NCI-H187 treated with DMSO at 0.1 percent for 48 hours (cell line): ENCODE measurements around the gene SFTA2.
"Not testable (repeated sequence)": the region's sequence is repeated elsewhere in the genome, so short reads cannot be mapped to it uniquely, and the experiment has no call there.

Experiments
- DNase-seq: peaks from one replicate; lab custom pipeline; 2025; lab: John Stamatoyannopoulos, UW

Gene SFTA2

GRCh38 chr6:30931969-30932645 is at the start of gene SFTA2:
SFTA2 (minus strand) TSS chr6:30932170; CDS start chr6:30932096, 74 bp downstream.
- DNase-seq: no peak

GRCh38 chr6:30979690-30980089 is 47.7 kb upstream of the SFTA2 start:
- DNase-seq: no peak

- DNase-seq: no peak
These were observed 47.2 kb upstream of the SFTA2 start for GRCh38 chr6:30979141-30979540.

GRCh38 chr6:30974490-30975252 is 42.7 kb upstream of the SFTA2 start:
- no peak for DNase-seq

GRCh38 chr6:30972816-30973215 is 40.8 kb upstream of the SFTA2 start:
- DNase-seq: no peak

GRCh38 chr6:30970946-30971345 is 39.0 kb upstream of the SFTA2 start:
- DNase-seq: no peak

- DNase-seq: not testable (repeated sequence)
These were observed 37.2 kb upstream of the SFTA2 start for GRCh38 chr6:30969171-30969570.

GRCh38 chr6:30966154-30966553 is 34.2 kb upstream of the SFTA2 start:
- DNase-seq: no peak

GRCh38 chr6:30965140-30965601 is 33.2 kb upstream of the SFTA2 start:
- DNase-seq: no peak

- no peak for DNase-seq
These were observed 32.1 kb upstream of the SFTA2 start for GRCh38 chr6:30964075-30964474.

- DNase-seq: no peak
These were observed 31.7 kb upstream of the SFTA2 start for GRCh38 chr6:30963641-30964040.

- no peak for DNase-seq
These were observed 30.7 kb upstream of the SFTA2 start for GRCh38 chr6:30962716-30963115.

- no peak for DNase-seq
These were observed 29.1 kb upstream of the SFTA2 start for GRCh38 chr6:30960907-30961673.

- no peak for DNase-seq
These were observed 25.7 kb upstream of the SFTA2 start for GRCh38 chr6:30957716-30958115.

GRCh38 chr6:30955367-30956042 is 23.5 kb upstream of the SFTA2 start:
- no peak for DNase-seq

GRCh38 chr6:30954631-30955366 is 22.8 kb upstream of the SFTA2 start:
- DNase-seq: no peak

- DNase-seq: no peak
These were observed 20.0 kb upstream of the SFTA2 start for GRCh38 chr6:30951907-30952469.

- no peak for DNase-seq
These were observed 16.8 kb upstream of the SFTA2 start for GRCh38 chr6:30948811-30949210.

GRCh38 chr6:30947231-30947630 is 15.3 kb upstream of the SFTA2 start:
- no peak for DNase-seq

- no peak for DNase-seq
These were observed 13.3 kb upstream of the SFTA2 start for GRCh38 chr6:30945281-30945680.

GRCh38 chr6:30944051-30944450 is 12.1 kb upstream of the SFTA2 start:
- no peak for DNase-seq
